Brain pericyte (primary cell): ENCODE data around the gene HTR1B.

Experiments used
- DNase-seq: peaks from one replicate; pipeline ENCODE4 v3.0.0-alpha.2; 2012; ENCODE audit warnings: low read depth, low spot score

Gene HTR1B

GRCh38 chr6:77456531-77457248 lies 6.6 kb downstream of the HTR1B start:
- DNase-seq: peak; percentile 94

GRCh38 chr6:77455271-77455670 lies 8.0 kb downstream of the HTR1B start:
- peak; percentile 29 for DNase-seq

DNA sequence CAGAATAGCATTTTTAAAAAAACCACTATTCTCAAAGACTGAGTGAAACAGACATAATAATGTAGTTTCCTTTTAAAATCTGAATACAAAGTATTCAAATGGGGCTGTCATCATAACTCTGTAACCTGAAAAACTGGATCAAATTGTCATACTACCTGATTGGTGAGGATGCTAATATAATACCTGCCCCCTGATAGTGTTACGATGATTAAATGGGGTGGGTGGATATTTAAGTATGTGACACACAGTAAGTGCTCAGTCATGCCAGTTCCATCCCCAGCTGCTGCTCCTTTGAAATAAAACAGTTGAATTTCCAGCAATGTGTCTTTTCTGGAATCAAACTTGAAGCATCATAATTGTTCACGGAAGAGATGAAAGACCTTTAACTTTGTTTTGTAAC lies 8.9 kb downstream of the HTR1B start:
- no peak for DNase-seq

DNA sequence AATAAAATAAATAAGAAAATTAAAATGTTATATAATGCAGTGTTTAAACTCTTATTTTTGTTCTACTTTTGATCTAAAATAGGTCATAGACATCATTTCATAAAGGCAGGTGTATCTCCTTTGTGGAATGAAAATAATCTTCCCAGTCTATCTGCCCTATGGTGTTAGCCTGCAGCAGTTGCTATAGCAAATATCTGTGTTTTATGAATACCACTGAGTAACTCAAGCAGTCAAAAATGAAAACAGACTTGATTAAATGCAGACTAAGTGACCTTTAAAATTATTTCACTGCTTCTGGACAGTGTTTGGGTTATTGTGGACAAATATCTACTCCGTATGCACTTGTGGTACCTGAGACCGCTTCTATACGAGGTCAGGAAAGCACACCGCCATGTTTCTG lies 11.8 kb downstream of the HTR1B start:
- DNase-seq: no peak

DNA sequence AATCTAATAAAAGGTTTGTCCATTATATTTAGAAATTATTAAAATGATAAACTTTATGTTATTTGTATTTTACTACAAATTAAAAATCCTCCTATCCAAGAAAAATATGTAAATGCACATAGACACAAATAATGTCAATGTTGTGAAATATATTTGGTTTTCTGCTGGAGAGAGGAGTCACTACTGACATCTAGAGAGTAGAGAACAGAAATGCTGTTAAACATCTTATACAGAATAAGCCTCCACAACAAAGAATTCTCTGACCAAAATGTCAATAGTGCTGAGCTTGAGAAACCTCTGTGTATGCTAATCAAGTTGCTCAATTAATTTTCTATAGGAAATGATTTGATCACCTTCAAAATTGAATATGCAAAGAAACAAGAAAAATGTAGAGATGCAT lies 12.4 kb downstream of the HTR1B start:
- no peak for DNase-seq

DNA sequence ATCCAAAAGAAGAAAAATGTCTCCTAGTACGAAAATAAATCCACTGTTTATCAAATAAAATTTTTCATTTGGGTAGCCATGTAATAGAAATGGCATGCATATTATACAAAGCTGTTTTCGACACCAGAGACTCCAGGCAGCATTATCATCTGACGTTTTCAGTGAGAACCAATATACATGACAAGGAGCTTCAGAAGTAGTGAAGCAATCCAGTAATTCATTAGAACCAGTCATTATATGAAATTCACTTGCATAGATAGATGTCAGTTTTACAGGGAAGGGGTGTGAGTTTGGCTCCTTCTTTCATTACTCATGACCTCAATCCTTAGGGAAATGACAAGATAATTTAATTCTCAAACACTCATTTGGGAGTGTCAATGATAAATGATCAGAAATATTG lies 14.7 kb downstream of the HTR1B start:
- no peak for DNase-seq

- no peak for DNase-seq
Observed at GRCh38 chr6:77447254-77447653, 16.0 kb downstream of the HTR1B start.

GRCh38 chr6:77446249-77446648 lies 17.0 kb downstream of the HTR1B start:
- no peak for DNase-seq

DNA sequence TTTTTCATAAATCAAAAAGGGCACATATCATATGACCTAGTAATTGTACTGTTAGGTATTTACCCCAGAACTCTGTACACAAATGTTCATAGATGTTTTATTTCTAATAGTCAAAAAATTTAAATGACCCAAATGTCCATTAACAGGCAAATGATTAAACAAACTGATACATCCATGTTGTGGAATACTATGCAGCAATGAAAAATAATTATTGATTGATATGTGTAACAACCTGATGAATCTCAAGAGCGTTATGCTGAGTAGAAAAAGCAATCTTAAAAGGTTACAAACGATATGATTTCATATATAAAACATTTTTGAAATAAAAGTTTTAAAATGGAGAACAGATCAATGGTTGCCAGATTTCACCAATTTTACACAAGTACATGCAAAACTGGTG lies 18.1 kb downstream of the HTR1B start:
- no peak for DNase-seq

DNA sequence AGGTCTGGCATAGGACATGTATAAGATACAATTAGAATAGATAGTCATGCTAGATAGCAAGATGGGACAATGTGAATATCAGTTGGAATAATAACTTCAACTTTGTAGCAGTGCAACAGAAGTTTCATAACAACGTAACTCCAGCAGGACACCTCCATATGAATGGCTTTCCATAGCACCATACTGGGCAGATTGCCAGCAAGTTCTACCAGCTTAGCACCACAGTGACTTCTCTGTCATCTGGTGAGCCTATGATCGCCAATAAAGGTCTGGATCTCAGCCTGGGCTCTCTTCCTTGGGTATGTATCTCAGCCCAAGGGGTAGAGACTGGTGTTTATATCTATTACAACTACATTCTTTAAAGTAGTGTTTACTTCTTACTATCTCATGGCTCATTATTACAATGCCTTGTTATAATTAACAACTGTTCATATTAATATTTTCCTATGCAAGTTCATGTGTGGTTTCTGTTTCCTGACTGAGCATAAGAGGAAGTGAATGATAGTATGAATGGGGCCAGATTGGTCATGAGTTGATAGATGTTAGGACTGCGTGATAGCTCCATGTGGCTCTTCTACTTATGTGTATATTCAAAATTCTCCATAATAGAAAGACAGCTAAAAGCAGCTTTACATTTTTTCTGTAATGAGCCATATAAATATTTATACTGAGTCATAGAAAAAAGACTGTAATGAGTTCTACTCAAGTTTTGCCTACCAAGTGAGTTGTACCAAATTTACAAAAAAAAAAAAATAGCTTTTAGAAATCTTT lies 22.9 kb downstream of the HTR1B start:
- no peak for DNase-seq

GRCh38 chr6:77433888-77434287 lies 29.4 kb downstream of the HTR1B start:
- no peak for DNase-seq

DNA sequence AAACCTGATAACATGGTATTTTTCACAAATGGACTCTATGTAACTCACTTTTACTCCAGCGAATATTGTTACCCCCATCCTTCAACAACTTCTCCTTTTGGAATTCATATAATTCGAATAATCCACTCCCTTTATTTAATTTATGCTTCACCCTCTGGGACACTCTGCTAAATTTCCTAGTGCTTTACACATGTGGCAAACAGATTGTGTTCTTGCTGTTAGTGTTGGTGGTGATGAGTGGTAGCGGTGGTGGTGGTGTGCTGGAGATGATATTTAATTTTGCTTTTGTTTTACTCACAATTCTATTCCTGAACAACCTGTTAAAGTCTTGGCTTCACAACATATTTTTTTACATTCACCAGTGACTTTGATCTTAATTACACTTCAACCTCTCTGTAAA lies 32.8 kb downstream of the HTR1B start:
- no peak for DNase-seq

DNA sequence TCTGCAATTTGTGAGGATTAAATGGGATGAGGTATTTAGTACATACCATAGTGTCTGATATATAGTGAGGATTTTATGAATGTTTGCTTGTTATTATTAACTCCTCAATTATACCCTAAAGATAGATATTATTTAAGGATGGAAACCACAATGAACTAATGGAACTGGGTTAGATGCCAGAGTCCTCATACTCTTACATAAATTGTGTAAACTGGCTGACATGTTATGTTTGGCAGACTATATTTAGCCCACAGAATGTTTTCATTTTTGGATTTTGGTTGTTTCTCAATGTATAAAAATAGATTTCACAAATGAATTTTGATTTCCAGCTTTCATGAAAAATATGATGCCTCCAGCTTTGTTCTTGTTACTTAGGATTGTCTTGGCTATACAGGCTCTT lies 37.6 kb downstream of the HTR1B start:
- DNase-seq: peak; percentile 3

DNA sequence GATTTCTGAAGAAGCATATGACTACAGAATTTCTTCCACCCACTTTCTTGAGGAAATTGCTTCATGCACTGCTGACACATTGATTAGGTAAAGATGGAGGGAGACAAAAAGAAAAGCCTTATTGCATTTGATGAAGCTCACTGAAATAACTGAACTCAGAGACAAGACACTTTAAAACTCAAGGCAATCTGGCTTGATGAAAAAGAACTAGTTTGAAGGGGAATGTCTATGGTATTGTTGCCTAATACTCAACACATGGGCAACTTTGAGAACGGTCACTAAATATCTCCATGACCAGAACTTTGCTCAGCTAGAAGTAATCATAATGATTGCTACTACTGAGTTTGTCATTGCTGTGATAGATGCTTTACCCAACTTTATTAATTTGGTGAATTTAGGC lies 38.1 kb downstream of the HTR1B start:
- DNase-seq: no peak

DNA sequence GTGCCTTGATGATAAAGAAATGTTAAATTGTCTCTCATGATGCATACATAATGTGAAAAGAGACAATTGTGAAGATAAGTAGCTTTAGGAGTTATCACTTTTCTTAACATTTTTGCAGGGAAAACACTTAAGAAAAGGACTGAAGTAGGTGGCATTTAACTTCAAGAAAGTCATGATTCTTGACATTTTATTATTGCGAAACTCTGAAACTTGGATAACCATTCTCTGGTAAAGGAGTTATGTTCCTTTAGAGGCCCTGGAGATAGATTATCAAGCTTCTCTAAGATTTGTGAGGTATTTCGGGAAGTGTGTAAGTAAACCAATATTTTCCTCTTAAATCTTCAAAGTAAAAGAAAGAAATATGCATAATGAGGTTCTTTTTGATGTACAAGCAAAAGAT lies 38.5 kb downstream of the HTR1B start:
- no peak for DNase-seq

GRCh38 chr6:77416839-77417238 lies 46.5 kb downstream of the HTR1B start:
- DNase-seq: no peak

DNA sequence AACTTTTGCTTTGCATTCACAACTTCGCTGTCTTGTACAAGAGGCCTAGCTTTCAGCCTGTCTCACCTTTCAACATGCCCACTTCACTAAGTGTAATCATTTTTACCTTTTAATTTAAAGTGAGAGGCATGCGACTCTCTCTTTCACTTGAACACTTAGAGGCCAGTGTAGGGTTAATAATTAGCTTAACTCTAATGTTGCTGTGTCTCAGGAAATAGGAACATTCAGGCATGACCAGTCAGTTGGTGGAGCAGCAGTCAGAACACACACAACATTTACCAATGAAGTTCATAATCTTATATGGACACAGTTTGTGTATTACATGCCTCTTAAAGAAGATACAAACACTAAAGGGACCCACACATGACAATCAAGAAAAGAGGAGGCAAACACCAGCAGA lies 47.6 kb downstream of the HTR1B start:
- no peak for DNase-seq
